ENCODE data around the gene NEURL4.

The NEURL4 gene

GRCh38 chr17:7295230-7296180, 33.6 kb downstream of the NEURL4 start:
- DNase-seq = no peak

- DNase-seq = peak; percentile 60 to 92
These were observed 34.5 kb downstream of the NEURL4 start, which contains the start of gene YBX2 for GRCh38 chr17:7294614-7295153. YBX2 (minus strand) TSS chr17:7294639; CDS start chr17:7294500, 139 bp downstream.

GRCh38 chr17:7293816-7294613, 35.1 kb downstream of the NEURL4 start:
- DNase-seq = no peak

GRCh38 chr17:7293159-7293558, 36.0 kb downstream of the NEURL4 start:
- DNase-seq = no peak

GRCh38 chr17:7292729-7293128, 36.4 kb downstream of the NEURL4 start:
- no peak for DNase-seq

- no peak for DNase-seq
These were observed 36.9 kb downstream of the NEURL4 start for GRCh38 chr17:7292194-7292593.

GRCh38 chr17:7290685-7291084, 38.5 kb downstream of the NEURL4 start:
- DNase-seq = no peak

- no peak for DNase-seq
These were observed 39.0 kb downstream of the NEURL4 start for GRCh38 chr17:7290166-7290565.

GRCh38 chr17:7289256-7290032, 39.7 kb downstream of the NEURL4 start:
- no peak for DNase-seq

GRCh38 chr17:7285679-7286078, 43.5 kb downstream of the NEURL4 start:
- no peak for DNase-seq

GRCh38 chr17:7284911-7285310, 44.2 kb downstream of the NEURL4 start:
- no peak for DNase-seq

GRCh38 chr17:7283471-7284216, 45.5 kb downstream of the NEURL4 start:
- DNase-seq = no peak

- DNase-seq = no peak
These were observed 46.3 kb downstream of the NEURL4 start for GRCh38 chr17:7282752-7283321.

- no peak for DNase-seq
These were observed 47.0 kb downstream of the NEURL4 start for GRCh38 chr17:7281953-7282751.

- peak; percentile 93 to 98 for DNase-seq
These were observed 47.8 kb downstream of the NEURL4 start, which contains the start of gene SLC2A4 for GRCh38 chr17:7281074-7281952. SLC2A4 (plus strand) TSS chr17:7281718; CDS start chr17:7281935, 217 bp downstream.

GRCh38 chr17:7280519-7281073, 48.5 kb downstream of the NEURL4 start:
- DNase-seq = peak; percentile 70 to 82

- no peak for DNase-seq
These were observed 49.7 kb downstream of the NEURL4 start for GRCh38 chr17:7279448-7279847.

- no peak for DNase-seq
These were observed 62.4 kb downstream of the NEURL4 start for GRCh38 chr17:7266784-7267183.
